Esophagus muscularis mucosa (tissue), 4 donors: ENCODE measurements around the gene CSTF1. TPM values are rescaled to one million over a fixed set of nuclear protein-coding genes. Genes with fewer than 3 reads are reported as not detected.

Experiments used
- DNase-seq: peaks from one replicate; pipeline ENCODE4 v3.0.0-alpha.2; 2017; ENCODE audit errors: extremely low spot score
- H3K27ac ChIP-seq, 4 donors: fragments of 200-600 bp; sonication (generic); replicated peaks in 1 of 4; 1 replicate in 3 of 4; 2 replicates in 1 of 4; pipeline ENCODE4 v1.5.1; 2016 to 2019; ENCODE audit warnings: mild to moderate bottlenecking in 1 of 4
- H3K27me3 ChIP-seq, 4 donors: fragments of 200-600 bp; sonication (generic); one replicate each; pipeline versions ENCODE4 v1.5.1 to v1.6.0; 2016 to 2019
- H3K36me3 ChIP-seq, 4 donors: fragments of 200-600 bp; sonication (generic); one replicate each; pipeline ENCODE4 v1.5.1; 2016 to 2019
- H3K4me1 ChIP-seq, 4 donors: fragments of 200-600 bp; sonication (generic); one replicate each; pipeline ENCODE4 v1.5.1; 2016 to 2019
- H3K4me3 ChIP-seq, 4 donors: fragments of 200-600 bp; sonication (generic); 1 replicate in 2 of 4; 2 replicates in 2 of 4; pipeline ENCODE4 v1.5.1; 2016 to 2019; ENCODE audit warnings: mild to moderate bottlenecking in 4 of 4, moderate library complexity in 1 of 4
- H3K9me3 ChIP-seq, 4 donors: fragments of 200-600 bp; sonication (generic); 1 replicate in 3 of 4; 2 replicates in 1 of 4; pipeline ENCODE4 v1.5.1; 2016 to 2019
- CTCF ChIP-seq, 3 experiments: fragments of 200-600 bp in 2 of 3; fragments of 450-650 bp in 1 of 3; sonication (generic) in 2 of 3; IDR thresholded peaks; one replicate each; pipeline ENCODE4 v1.5.1; 2017 to 2019; ENCODE audit warnings: antibody characterized with exemption in 3 of 3, mild to moderate bottlenecking in 2 of 3, moderate library complexity in 1 of 3
- EP300 ChIP-seq: sonication (generic); formaldehyde crosslinking; IDR thresholded peaks from one replicate; pipeline ENCODE4 v1.6.1; 2017; ENCODE audit warnings: antibody characterized with exemption
- POLR2A ChIP-seq: fragments of 450-650 bp; IDR thresholded peaks from one replicate; pipeline ENCODE4 v1.6.1; 2017; ENCODE audit warnings: antibody characterized with exemption, moderate library complexity, mild to moderate bottlenecking, low read depth
- POLR2AphosphoS5 ChIP-seq, 2 donors: sonication (generic); formaldehyde crosslinking; IDR thresholded peaks; one replicate each; pipeline ENCODE4 v1.6.1; 2017; ENCODE audit warnings: antibody characterized with exemption in 2 of 2
- WGBS: methylation state at CpG from one replicate; pipeline ENCODE4 v1.1.5; 2018; 5-methylcytosine and 5-hydroxymethylcytosine counted together
- intact Hi-C: fragments of 100-400 bp; cut with DNase I; formaldehyde crosslinking; loops from one replicate; pipeline ENCODE4 v1.15.1; 2023
- total RNA-seq, 4 donors: library from RNA; depleted of rRNA; stranded (reverse); fragments of >200 nt; gene quantifications; one replicate each; pipeline versions ENCODE4 v1.1.0 to v1.2.1, GENCODE V29; 2016

CSTF1 gene
- total RNA-seq, 4 donors from 2014 or later = 16.2 to 22.9 (median 20.7) TPM

- TF ChIP-seq EP300 (no peak), POLR2AphosphoS5 (IDR thresholded peaks at IDR 0.05) (no peak), CTCF (IDR thresholded peaks at IDR 0.05) (no peak), POLR2A (no peak)
- Histone ChIP-seq H3K27ac (no peak overlapping the region), H3K27me3 (no peaks in the 10 kb centered on the region), H3K4me1 (no peaks in the 10 kb centered on the region), H3K36me3 (no peaks in the 10 kb centered on the region), H3K9me3 (no peaks in the 10 kb centered on the region), H3K4me3 (no peak overlapping the region)
- DNase-seq = no peak
- intact Hi-C loops = no loop called here
- 85% methylated on average over 13 of the region's 13 CpGs for WGBS
Observed at GRCh38 chr20:56451056-56451765, 58.8 kb downstream of the CSTF1 start.

GRCh38 chr20:56453352-56453751, 60.9 kb downstream of the CSTF1 start:
- peaks cover 0 to 2% (median 0%) of the 10 kb centered on the region in 4 donors for H3K36me3 ChIP-seq
- H3K4me1 ChIP-seq = no peaks in the 10 kb centered on the region
- DNase-seq = no peak
- H3K27me3 ChIP-seq = no peaks in the 10 kb centered on the region
- H3K4me3 ChIP-seq = no peak overlapping the region
- H3K9me3 ChIP-seq = no peaks in the 10 kb centered on the region
- TF ChIP-seq POLR2AphosphoS5 (IDR thresholded peaks at IDR 0.05) (no peak), EP300 (no peak), POLR2A (no peak), CTCF (IDR thresholded peaks at IDR 0.05) (no peak)
- intact Hi-C loops = no loop called here
- no peak overlapping the region for H3K27ac ChIP-seq
- WGBS = 83% methylated on average over 5 of the region's 5 CpGs

GRCh38 chr20:56454754-56455153, 62.3 kb downstream of the CSTF1 start:
- H3K4me1 ChIP-seq = no peaks in the 10 kb centered on the region
- TF ChIP-seq EP300 (no peak), POLR2AphosphoS5 (IDR thresholded peaks at IDR 0.05) (no peak), CTCF (IDR thresholded peaks at IDR 0.05) (no peak), POLR2A (no peak)
- H3K27me3 ChIP-seq = no peaks in the 10 kb centered on the region
- no peak overlapping the region for H3K27ac ChIP-seq
- no peaks in the 10 kb centered on the region for H3K9me3 ChIP-seq
- WGBS = 86% methylated on average over 7 of the region's 7 CpGs
- peaks cover 0 to 5% (median 0%) of the 10 kb centered on the region in 4 donors for H3K36me3 ChIP-seq
- no peak overlapping the region for H3K4me3 ChIP-seq
- no peak for DNase-seq
- intact Hi-C loops = no loop called here

Other genes starting within 250 kb of the CSTF1 start
- gene MC3R, start 143.9 kb upstream of the CSTF1 start, total RNA-seq = not detected
- gene FAM210B, start 33.7 kb upstream of the CSTF1 start, total RNA-seq = 10 to 100 TPM; 48.2 to 75.0 (median 54.5) TPM
- 1 to 10 TPM in 3 of 4 donors, under 1 TPM in 1; 0.66 to 2.1 (median 1.4) TPM for gene AURKA, start 430 bp upstream of the CSTF1 start, total RNA-seq
- 1 to 10 TPM; 3.1 to 8.1 (median 5.4) TPM for gene CASS4, start 19.6 kb downstream of the CSTF1 start, total RNA-seq
- 10 to 100 TPM; 71.0 to 93.3 (median 78.5) TPM for gene RTF2, start 76.0 kb downstream of the CSTF1 start, total RNA-seq
- under 1 TPM in 1 of 4 donors, not detected in 3; 0.50 TPM for gene FAM209A, start 132.1 kb downstream of the CSTF1 start, total RNA-seq
- gene FAM209B, start 140.6 kb downstream of the CSTF1 start, total RNA-seq = under 1 TPM in 1 of 4 donors, not detected in 3; 0.52 TPM
- gene TFAP2C, start 236.7 kb downstream of the CSTF1 start, total RNA-seq = 1 to 10 TPM; 1.9 to 3.4 (median 2.4) TPM